HL-60/S4 treated with retinoic acid at 250 ng/mL for 4 days and 3 days (cell line): ENCODE measurements around the gene KDM4C.
"Not testable (repeated sequence)": the region's sequence is repeated elsewhere in the genome, so short reads cannot be mapped to it uniquely, and the experiment has no call there.

Experiments
- in situ Hi-C: fragments of 300-500 bp; cut with MboI; formaldehyde crosslinking; loops from 2 replicates; pipeline ENCODE4 v1.7.0; 2022; ENCODE audit warnings: low sequenced_read_pairs

Gene KDM4C

DNA sequence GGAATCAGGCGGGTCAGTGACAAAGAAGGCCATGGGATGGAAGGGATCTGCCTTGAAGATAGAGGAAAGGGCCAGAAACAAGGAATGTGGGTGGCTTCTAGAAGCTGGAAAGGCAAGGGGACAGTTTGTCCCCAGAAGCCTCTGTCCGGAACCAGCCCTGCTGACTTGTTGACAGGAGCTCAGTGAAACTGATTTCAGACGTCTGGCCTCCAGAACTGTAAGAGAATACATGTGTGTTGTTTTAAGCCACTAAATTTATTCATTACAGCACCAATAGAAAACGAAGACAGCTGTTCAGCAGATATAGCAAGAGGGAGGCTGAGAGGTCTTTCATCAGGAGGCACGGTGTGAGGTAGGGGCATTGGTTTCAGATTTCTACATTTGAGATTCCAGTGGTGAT lies 422.5 kb downstream of the KDM4C start:
- in situ Hi-C loops = no loop called here

DNA sequence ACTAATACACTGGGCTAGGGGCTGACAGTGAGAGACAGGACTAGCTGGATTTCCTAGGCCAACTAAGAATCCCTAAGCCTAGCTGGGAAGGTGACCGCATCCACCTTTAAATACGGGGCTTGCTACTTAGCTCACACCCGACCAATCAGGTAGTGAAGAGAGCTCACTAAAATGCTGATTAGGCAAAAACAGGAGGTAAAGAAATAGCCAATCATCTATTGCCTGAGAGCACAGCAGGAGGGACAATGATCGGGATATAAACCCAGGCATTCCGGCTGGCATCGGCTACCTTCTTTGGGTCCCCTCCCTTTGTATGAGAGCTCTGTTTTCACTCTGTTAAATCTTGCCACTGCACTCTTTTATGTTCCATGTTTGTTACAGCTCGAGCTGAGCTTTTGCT lies 425.4 kb downstream of the KDM4C start:
- in situ Hi-C loops = not testable (repeated sequence)

DNA sequence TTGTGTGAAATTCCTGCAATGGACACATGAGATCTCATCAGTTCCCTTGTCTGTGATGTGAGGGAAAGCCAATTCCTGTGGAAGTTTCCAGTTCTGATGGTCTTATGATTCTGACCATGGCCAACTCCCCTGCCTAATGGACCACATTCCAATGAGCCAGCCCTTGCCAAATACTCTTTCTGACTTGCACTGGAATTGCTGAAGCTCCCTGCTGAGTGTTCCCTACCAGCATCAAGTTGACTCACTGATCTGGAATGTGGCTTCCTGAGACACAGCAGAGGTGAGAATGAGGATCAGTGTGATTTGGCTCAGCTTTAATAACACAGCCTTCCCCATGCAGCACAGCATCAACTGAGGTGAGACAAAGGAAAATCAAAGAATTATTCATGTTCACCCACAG lies 427.8 kb downstream of the KDM4C start:
- in situ Hi-C loops = no loop called here

DNA sequence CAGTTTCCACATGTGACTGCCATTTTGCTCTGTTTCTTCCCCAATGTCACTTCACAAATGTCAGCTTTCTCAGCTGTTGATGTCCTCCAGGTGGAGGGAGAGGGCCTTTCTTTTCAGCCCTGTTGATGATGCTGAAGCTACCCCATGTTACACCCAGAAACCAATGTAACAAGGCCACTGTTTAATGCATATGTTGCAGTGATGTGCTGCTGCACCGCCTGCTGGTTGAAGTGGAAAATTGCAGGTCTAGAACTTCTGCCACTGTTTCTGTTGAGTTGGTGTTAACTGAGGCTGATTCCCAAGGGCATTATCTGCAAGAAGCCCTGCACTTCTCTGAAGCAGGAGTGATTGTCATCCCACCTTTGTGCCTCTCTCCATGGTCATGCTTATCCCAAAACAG lies 428.4 kb downstream of the KDM4C start:
- in situ Hi-C loops = no loop called here

GRCh38 chr9:7192266-7192665 lies 434.5 kb downstream of the KDM4C start:
- in situ Hi-C loops = no loop called here

DNA sequence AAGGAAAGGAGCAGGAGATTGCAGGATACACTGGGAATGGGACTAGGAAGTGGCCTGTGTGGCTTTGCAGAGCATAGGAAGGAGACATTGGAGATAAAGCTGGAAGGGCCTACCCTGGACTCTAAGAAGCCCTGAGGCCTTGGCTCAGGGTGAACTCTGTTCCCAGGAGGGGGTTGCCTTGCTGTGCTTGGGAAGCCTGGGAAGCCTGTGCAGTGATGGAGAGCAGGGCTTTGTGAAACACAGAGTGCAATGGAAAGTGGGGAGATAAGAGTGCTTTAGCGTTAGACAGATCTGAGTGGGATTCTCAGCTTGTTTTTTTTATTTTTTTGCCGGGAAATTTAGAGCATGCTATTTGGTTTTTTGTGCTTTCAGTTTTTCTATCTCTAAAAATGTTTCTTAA lies 437.8 kb downstream of the KDM4C start:
- in situ Hi-C loops = no loop called here

DNA sequence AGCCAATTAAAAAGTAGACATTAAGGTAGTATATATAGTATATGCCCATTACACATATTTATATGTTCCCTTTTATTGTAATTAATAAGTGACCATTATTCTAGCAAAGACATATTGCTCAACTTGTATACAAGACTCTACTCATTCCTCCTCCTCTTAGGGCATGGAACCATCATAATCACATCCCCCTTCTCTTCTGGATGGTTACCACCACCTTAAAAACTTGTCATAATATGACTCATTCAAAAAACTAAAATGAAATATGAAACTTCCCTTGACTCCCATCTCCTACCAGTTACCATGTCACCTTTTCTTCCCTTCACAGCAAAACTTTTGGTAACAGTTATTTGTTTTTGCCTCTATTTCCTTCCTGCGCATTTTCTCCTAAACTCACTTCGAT lies 438.7 kb downstream of the KDM4C start:
- in situ Hi-C loops = no loop called here

DNA sequence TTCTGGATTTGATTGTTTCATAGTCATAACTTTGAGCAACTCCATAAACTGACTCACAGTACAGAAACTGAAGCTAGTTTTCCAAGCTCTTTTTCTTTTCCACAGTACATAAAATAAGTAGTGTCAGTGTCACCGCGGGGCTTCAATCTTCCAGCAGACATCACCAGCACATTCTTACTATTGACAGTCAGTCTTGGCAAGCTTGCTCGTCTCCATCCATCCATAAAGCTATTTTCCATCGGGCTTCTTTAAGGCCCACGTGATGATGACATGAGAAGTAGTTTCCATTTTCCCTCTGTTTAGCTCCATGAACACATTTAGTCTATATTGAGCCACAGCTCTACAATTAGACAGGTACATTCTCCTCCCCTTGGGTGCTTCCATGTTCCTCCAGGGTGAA lies 443.4 kb downstream of the KDM4C start:
- in situ Hi-C loops = no loop called here

DNA sequence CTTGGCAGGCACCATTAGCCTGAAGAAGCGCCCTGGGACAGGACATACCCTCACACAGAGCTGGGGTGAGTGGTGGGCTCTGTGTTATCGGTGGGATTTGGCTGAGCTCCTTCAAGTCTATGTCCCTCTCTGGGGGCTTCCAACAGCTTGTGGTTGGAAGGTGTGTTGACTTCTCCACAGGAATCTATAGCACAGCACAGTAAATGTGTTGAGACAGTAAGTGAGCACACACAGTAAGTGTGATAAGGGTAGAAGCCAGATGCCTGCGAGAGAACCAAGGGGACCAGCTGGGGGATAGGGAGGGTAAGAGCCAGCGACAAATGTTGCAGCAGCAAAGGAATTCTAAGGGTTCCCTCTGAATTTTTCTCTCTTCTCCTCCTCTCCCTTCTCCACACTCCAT lies 448.0 kb downstream of the KDM4C start:
- in situ Hi-C loops = no loop called here

GRCh38 chr9:7206221-7206758 lies 448.5 kb downstream of the KDM4C start:
- in situ Hi-C loops = no loop called here

DNA sequence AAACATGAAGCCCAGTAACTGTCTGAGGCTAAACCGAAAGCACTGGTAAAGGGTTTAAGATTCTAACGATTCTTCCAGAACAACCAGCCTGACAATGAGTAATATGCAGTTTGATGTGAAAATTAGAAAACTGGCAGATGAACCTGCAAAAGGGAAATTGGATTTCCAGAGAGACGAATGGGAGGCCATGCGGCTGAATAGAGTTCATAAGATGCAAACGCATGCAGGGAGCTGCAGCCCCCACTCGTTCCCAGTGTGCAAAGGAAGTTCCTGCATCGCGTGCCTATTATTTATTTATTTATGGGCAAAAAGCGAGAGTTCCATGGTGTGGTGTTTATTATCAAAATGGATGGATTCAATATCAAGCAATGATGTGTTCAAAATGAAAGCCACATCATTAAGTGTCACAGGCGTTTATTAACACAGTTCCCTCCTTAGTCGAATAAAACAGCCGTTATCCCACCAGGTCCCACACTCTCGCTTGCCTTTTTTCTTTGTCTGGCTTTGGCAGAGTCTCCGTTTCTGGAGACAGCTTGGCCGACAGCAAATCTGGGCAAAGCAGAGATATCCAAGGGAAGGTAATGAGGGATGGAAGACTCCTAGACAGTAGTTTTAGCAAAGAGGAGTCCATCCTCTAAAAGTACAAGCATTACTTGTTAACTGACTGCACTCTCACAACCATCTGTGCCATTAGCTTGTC lies 451.4 kb downstream of the KDM4C start:
- in situ Hi-C loops = no loop called here

- in situ Hi-C loops = no loop called here
Measured at GRCh38 chr9:7209990-7210389, 452.2 kb downstream of the KDM4C start.

GRCh38 chr9:7210854-7211637 lies 453.3 kb downstream of the KDM4C start:
- in situ Hi-C loops = no loop called here

- in situ Hi-C loops = no loop called here
Measured at GRCh38 chr9:7211657-7212056, 453.9 kb downstream of the KDM4C start.

- in situ Hi-C loops = no loop called here
Measured at GRCh38 chr9:7212101-7212500, 454.3 kb downstream of the KDM4C start.

- in situ Hi-C loops = no loop called here
Measured at GRCh38 chr9:7216004-7216841, 458.4 kb downstream of the KDM4C start.

- in situ Hi-C loops = no loop called here
Measured at GRCh38 chr9:7223981-7224380, 466.2 kb downstream of the KDM4C start.
